GM21447 (cell line): ENCODE results near the gene RGS7.
"Not testable (repeated sequence)": the region's sequence is repeated elsewhere in the genome, so short reads cannot be mapped to it uniquely, and the experiment has no call there.

Source experiments
- ATAC-seq: cut with Tn5 transposase; IDR thresholded peaks from one replicate; pipeline ENCODE4 v1.9.1; 2021; ENCODE audit not compliant: unreplicated experiment

Gene RGS7

GRCh38 chr1:241215203-241215602 lies 141.8 kb downstream of the RGS7 start:
- no peak for ATAC-seq

- no peak for ATAC-seq
Measured at GRCh38 chr1:241213139-241213538, 143.9 kb downstream of the RGS7 start.

GRCh38 chr1:241212628-241213027 lies 144.4 kb downstream of the RGS7 start:
- no peak for ATAC-seq

GRCh38 chr1:241208910-241209379 lies 148.1 kb downstream of the RGS7 start:
- ATAC-seq, result no peak

- ATAC-seq, result no peak
Measured at GRCh38 chr1:241203817-241204216, 153.2 kb downstream of the RGS7 start.

GRCh38 chr1:241202401-241202800 lies 154.6 kb downstream of the RGS7 start:
- no peak for ATAC-seq

GRCh38 chr1:241186716-241187115 lies 170.3 kb downstream of the RGS7 start:
- no peak for ATAC-seq

- no peak for ATAC-seq
Measured at GRCh38 chr1:241181971-241182370, 175.0 kb downstream of the RGS7 start.

- ATAC-seq, result no peak
Measured at GRCh38 chr1:241181471-241181870, 175.5 kb downstream of the RGS7 start.

GRCh38 chr1:241180569-241180968 lies 176.4 kb downstream of the RGS7 start:
- no peak for ATAC-seq

GRCh38 chr1:241177660-241178059 lies 179.3 kb downstream of the RGS7 start:
- ATAC-seq, result no peak

GRCh38 chr1:241172486-241172885 lies 184.5 kb downstream of the RGS7 start:
- no peak for ATAC-seq

- no peak for ATAC-seq
Measured at GRCh38 chr1:241171991-241172390, 185.0 kb downstream of the RGS7 start.

- no peak for ATAC-seq
Measured at GRCh38 chr1:241167121-241167630, 189.8 kb downstream of the RGS7 start.

GRCh38 chr1:241166625-241167024 lies 190.4 kb downstream of the RGS7 start:
- no peak for ATAC-seq

- not testable (repeated sequence) for ATAC-seq
Measured at GRCh38 chr1:241165256-241165655, 191.7 kb downstream of the RGS7 start.

GRCh38 chr1:241163363-241163762 lies 193.6 kb downstream of the RGS7 start:
- ATAC-seq, result no peak

GRCh38 chr1:241161188-241161689 lies 195.8 kb downstream of the RGS7 start:
- ATAC-seq, result no peak

GRCh38 chr1:241157435-241157834 lies 199.6 kb downstream of the RGS7 start:
- ATAC-seq, result no peak

GRCh38 chr1:241156231-241156965 lies 200.6 kb downstream of the RGS7 start:
- ATAC-seq, result no peak

- ATAC-seq, result no peak
Measured at GRCh38 chr1:241145881-241146280, 211.1 kb downstream of the RGS7 start.

GRCh38 chr1:241143765-241144442 lies 213.1 kb downstream of the RGS7 start:
- ATAC-seq, result no peak
